HEK293T (cell line): ENCODE data around the gene OXNAD1.

Experiments
- ARNT ChIP-seq: fragments of 450-650 bp; IDR thresholded peaks from 2 replicates; pipeline ENCODE4 v1.6.1; 2017; ENCODE audit warnings: mild to moderate bottlenecking
- BHLHE40 ChIP-seq: fragments of 450-650 bp; IDR thresholded peaks from 2 replicates; pipeline ENCODE4 v1.6.1; 2016; ENCODE audit warnings: mild to moderate bottlenecking, moderate library complexity, borderline replicate concordance
- CTBP1 ChIP-seq: fragments of 450-650 bp; IDR thresholded peaks from 2 replicates; pipeline ENCODE4 v1.6.1; 2016; ENCODE audit warnings: borderline replicate concordance
- ELF4 ChIP-seq: fragments of 450-650 bp; IDR thresholded peaks from 2 replicates; pipeline ENCODE4 v1.6.1; 2017; ENCODE audit warnings: antibody characterized with exemption
- FOXA1 ChIP-seq: fragments of 450-650 bp; IDR thresholded peaks from 2 replicates; pipeline ENCODE4 v1.6.1; 2016; ENCODE audit warnings: mild to moderate bottlenecking
- FOXK2 ChIP-seq: fragments of 450-650 bp; IDR thresholded peaks from 2 replicates; pipeline ENCODE4 v1.6.1; 2016; ENCODE audit warnings: mild to moderate bottlenecking
- FOXM1 ChIP-seq: fragments of 450-650 bp; IDR thresholded peaks from 2 replicates; pipeline ENCODE4 v1.6.1; 2017; ENCODE audit warnings: mild to moderate bottlenecking, borderline replicate concordance
- HDGF ChIP-seq: fragments of 450-650 bp; IDR thresholded peaks from 2 replicates; pipeline ENCODE4 v1.6.1; 2017; ENCODE audit warnings: antibody characterized with exemption, borderline replicate concordance
- NFRKB ChIP-seq: fragments of 450-650 bp; IDR thresholded peaks from 2 replicates; pipeline ENCODE4 v1.6.1; 2016; ENCODE audit warnings: mild to moderate bottlenecking, moderate library complexity
- PKNOX1 ChIP-seq: fragments of 450-650 bp; IDR thresholded peaks from 2 replicates; pipeline ENCODE4 v1.6.1; 2016
- SP1 ChIP-seq: fragments of 450-650 bp; IDR thresholded peaks from 2 replicates; pipeline ENCODE4 v1.6.1; 2017
- SUZ12 ChIP-seq: fragments of 450-650 bp; IDR thresholded peaks from 2 replicates; pipeline ENCODE4 v1.6.1; 2016; ENCODE audit warnings: mild to moderate bottlenecking
- TARDBP ChIP-seq: fragments of 450-650 bp; IDR thresholded peaks from 2 replicates; pipeline ENCODE4 v1.6.1; 2016
- ZNF384 ChIP-seq: fragments of 450-650 bp; IDR thresholded peaks from 2 replicates; pipeline ENCODE4 v1.6.1; 2016

GRCh38 chr3:16243706-16244490, 21.1 kb upstream of the OXNAD1 start:
- TF ChIP-seq BHLHE40, result no peak
- no peak for TF ChIP-seq FOXK2
- TF ChIP-seq ZNF384, result no peak
- no peak for TF ChIP-seq ELF4
- TF ChIP-seq SUZ12, result no peak
- TF ChIP-seq CTBP1, result no peak
- no peak for TF ChIP-seq FOXA1
- no peak for TF ChIP-seq PKNOX1
- TF ChIP-seq SP1, result no peak
- no peak for TF ChIP-seq NFRKB
- no peak for TF ChIP-seq FOXM1
- no peak for TF ChIP-seq TARDBP
- TF ChIP-seq HDGF, result no peak
- TF ChIP-seq ARNT, result no peak
